DMS79 treated with DMSO at 0.1 percent for 48 hours (cell line): ENCODE results near the gene SLC23A1.

Experiments
- DNase-seq: peaks from one replicate; lab custom pipeline; 2025; lab: John Stamatoyannopoulos, UW

SLC23A1 gene

DNA sequence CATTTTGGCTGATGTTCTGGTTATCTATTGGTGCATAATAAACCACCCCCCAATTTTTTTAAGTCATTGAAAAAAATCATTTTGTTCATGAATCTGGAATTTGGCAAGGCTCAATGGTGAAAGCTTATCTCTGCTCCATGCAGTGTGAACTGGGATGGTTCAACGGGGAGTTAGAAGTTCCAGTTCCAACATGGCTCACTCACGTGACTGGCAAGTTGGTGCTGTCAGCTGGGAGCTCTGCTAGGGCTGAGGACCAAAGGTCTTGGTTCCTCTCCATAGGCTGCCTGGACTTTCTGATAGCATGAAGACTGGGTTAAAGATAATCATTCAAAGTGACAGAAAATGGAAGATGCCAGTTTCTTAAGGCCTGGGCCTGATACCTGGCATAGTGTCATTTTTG lies 23.9 kb upstream of the SLC23A1 start:
- DNase-seq, result no peak

DNA sequence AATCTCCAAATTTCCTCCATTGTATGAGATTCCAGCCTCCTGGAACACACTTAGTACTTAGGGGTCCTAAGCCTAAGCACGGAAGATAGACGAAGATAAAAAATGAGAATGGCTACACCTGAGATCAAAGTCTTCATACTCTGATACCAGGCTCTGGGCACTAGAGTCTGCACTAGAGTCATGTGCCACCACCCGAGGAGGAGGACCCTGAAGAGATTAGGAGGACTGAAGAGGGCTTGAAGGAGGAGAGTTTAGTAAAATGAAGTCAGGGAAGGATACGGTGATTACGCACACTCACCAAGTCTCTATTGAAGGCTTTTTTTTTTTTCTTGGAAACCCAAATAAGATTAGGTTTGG lies 21.4 kb upstream of the SLC23A1 start:
- DNase-seq, result peak; percentile 19

DNA sequence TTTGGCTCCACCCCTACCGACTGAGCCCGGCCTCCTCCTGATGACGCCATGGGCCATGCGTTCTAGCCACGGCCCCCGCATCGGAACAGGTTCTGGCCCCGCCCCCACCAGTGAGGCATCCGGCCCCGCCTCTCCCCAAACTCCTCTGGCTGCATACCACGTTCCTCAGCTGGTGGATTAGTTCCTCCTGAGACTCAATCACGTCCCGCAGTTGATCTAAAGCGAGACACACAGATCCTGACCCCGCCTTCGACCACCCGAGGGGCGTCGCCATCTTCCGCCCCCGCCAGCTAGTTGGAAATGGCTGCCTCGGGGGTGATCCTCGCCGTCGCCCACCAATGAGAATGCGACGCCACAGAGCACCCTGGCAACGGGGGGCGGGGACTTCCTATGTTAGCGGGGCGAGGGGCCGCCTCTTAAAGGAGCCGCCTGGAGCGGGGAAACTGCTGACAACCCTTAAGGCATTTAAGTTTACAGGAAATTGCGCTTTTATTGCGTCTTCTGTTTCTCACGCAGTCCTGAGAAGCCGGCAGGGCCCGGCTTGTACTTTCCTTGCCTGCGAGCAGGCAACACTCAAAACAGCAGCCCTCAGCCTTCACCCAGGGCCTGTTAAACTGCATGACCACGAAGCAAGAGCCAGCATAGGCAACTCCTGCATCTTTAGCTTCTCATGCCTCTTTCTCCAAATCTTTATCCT lies 20.8 kb upstream of the SLC23A1 start, which contains the start of gene SPATA24:
Gene SPATA24, minus strand, starts transcription at position 303 of the 697 bp plus-strand sequence. Its CDS starts 29 bp downstream, at position 274.
- DNase-seq, result peak; percentile 78

DNA sequence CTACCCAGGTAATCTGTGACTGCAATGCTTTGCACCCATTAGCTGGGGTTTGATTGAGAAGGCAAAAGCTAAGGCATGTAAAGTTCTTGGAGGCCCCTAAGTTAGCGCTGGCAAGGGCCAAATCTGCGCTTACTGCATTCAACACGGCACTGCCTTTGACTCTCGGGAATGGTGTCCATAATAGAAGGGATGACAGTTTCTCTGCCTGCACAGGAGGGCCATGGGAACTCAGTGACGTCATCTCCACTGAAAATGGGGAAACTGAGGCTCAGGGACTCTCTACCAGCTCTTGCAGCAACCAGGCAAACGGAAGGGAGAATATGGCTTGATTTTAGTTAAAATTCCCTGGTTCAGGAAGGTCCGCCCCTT lies 20.3 kb upstream of the SLC23A1 start:
- DNase-seq, result no peak

DNA sequence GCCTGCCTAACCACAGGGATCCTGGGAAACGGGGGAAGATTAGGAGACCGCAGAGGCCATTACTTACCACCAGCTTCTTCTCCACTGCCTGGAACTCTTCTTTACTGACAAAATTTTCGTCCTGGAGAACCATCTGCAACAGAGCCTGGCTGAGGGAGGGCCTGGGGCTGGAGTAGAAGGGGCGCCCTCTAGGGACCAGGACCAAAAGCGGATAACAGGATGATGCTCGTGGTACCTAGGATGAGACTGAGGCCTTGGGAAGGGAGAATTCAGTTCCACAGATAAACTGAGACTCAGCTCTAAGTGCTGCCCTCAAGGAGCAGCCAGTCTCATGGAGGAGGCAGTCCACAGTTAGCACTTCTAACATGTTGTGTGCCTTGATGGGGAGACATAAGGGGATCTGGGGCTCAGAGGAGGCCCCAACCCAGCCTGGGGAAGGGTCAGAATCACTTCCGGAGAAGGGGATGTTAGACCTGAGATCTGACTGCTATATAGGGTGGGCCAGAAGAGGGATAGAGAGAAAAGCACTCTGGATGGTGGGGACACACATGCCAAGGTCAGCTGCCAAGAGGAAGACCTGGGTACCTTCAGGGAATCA lies 19.6 kb upstream of the SLC23A1 start:
- DNase-seq, result no peak

DNA sequence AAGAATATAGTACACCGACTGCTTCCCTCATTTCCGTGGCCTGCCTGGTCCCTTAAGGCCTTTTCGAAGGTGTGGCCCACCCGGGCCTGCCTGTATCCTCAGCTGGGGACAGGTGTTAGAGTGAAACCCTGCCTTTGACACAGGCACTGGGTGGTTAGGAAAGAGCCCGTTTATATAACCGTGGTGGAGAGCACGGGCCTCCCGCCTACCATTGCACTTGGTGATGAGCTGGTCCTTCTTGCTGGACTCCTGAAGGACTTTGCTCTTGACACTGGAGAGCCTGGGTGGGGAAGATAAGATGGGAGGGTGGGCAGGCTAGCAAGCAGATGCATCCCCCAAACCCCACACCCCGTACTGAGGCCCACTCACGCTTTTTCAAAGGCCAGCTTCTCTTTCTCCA lies 18.4 kb upstream of the SLC23A1 start:
- no peak for DNase-seq

DNA sequence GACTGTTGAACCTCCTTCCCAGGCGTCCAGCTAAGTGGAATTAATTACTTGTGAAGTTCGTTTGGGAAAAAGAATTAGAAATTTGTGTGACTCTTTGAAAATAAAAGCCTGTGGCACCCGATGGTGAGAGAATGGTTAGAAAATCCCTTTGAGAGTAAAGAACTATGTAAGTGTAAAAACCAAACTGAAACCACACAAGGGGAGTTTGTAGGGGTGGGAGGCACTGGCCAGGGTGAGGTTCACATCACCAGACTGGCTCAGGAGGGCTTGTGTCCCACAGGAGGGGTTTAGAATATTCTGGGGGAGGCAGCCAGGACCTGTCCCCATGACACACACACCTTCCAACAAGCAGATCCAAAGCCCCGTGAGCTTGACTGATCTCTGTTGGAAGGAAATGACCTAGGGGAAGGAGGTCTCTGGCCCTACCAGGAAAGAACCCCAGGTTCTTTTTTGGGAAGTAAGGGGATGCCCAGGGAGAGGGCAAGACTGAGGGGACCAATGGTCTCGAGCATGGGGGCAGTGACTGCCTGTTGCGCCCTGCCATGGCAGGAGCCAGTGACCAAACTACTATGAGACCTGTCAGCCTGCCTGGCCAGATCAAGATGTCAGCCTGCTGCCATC lies 16.5 kb upstream of the SLC23A1 start:
- no peak for DNase-seq

DNA sequence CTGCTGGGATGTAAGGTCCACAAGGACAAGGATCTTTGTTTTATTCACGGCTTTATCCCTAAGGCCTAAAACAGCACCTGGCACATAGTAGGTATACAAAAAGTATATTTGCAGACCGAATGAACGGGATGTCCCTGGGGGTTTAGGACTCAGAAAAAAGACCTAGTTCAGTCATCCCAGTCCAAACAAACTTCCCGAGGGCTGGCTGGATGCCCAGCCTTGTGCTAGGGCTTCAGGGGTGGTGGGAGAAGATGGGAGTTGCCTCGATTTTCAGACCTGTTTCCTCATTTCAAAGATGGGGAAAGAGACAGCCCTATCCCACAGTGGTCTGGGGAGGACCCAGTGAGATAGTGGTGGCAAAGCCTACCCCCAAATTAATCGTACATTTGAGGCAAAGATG lies 14.8 kb upstream of the SLC23A1 start:
- no peak for DNase-seq

DNA sequence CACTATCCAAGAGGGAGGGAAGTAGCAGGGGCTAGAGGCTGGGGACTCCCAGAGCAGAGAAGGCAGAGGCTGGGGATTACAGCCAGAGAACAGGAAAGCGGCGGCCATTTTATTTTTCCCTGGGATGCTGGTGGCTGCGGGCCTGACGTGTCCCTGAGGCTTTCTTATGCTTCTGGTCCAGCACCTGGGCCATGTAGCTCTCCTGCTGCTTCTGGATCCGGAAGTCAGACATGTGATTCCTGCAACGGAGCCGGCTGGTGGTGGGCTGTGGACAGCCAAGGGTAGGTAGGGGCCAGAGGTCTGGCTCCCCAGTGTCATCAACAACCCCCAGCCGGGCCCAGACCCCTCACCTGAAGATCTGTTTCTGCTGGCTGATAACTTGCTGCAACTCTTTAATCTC lies 13.6 kb upstream of the SLC23A1 start:
- no peak for DNase-seq

DNA sequence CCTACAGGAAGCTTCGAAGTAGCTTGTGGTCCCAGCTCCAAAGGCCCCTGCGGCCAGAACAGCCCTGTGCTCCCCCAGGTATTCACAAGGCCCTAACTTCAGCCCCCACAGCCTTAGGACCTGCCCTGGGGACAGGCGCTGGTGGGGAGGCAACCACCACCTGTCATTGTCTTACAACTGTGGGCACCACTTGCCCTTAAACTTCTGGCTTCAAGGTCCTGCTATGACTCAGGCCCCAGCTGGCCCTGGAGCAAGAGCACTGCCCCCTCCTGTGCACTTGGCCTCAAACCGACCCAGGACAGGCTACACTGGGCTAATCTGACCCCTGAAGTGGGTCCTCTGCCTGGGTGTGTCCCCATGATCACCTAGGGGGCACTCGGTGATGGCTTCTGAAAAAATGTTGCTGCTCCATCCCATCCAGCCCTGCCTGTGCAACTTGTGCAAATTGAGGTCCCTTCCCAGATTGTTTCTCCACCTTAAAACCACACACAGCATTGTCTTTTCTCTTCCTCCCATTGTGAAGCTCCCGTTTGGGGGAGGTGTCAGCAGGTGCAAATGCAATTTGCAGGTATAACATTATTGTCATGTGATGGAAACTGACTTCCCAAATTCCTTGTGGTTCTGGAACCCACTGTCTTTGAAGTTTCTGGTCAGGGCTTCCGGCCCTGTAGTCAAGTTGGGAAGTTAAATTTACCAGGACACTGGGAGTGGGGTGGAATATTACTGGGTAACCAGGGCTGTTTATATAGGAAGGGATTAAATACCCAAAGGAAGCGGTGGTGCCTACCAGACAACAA lies 12.9 kb upstream of the SLC23A1 start:
- no peak for DNase-seq

DNA sequence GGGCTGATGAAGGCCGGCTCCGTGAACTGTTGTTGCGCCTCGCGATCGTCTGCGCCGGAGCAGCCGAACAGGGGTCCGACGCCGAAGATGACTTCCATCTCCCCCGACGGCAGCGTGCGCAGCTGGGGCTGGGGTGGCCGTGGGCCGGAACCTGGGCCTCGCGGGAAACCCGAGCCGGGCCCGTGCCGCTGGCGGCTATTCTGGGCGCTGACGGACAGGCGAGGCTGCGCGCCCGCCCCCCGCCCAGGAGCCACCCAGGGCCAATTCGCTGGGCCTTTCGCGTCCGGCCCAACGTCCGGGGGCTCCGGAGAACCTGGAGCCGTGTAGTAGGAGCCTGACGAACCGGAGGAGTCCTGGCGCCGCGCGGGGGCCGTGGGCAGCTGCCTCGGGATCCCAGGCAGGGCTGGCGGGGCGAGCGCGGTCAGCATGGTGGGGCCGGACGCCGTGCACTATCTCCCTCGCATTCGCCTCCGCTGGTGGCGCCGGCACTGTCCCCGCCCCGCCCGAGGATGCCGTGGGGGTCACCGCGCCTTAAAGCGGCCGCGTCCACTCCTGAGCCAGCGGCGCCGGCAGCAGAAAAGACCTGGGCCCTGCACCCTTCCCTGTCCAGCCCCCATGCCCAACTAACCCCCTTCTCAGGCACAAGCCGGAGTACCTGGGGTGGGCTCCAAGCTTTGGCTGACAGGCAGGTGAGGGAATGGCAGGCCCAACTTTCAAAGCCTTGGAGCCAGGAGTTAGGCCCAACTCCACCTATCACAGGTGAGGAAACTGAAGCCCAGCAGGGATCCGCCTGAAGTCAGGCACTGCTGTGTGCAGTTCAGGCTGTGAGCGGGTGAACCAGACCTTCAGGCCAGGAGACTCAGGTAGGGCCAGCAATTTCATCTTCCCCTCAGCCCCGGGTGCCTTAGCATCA lies 11.8 kb upstream of the SLC23A1 start, which contains the start of gene PROB1:
Gene PROB1, minus strand, starts transcription at position 451 of the 913 bp plus-strand sequence. Its CDS starts 23 bp downstream, at position 428.
- DNase-seq, result no peak

DNA sequence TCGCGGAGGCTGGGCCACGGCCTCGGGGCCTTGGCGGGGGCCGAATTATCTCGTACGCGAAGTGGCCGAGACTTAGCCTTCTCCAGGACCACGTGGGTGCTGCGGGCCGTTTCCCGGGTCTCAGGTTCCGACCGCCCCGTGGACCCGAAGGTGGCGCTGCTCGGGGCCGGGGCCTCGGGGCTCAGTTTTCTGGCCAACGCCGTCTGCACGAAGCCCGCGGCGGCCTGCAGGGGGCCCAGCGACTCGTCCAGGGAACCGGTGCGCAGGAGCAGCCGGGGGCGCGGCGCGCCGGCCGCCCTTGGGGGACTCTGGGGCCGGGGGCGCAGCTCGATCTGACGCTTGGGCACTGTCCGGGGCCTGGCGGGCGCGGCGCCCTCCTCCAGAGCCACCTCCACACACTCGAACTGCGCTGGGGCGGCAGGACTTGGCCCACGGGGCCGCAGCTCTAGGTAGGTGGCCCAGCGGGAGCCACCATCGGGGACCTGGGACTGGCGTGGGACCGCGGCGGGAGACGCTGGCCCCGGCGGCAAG lies 11.1 kb upstream of the SLC23A1 start:
- DNase-seq, result no peak

DNA sequence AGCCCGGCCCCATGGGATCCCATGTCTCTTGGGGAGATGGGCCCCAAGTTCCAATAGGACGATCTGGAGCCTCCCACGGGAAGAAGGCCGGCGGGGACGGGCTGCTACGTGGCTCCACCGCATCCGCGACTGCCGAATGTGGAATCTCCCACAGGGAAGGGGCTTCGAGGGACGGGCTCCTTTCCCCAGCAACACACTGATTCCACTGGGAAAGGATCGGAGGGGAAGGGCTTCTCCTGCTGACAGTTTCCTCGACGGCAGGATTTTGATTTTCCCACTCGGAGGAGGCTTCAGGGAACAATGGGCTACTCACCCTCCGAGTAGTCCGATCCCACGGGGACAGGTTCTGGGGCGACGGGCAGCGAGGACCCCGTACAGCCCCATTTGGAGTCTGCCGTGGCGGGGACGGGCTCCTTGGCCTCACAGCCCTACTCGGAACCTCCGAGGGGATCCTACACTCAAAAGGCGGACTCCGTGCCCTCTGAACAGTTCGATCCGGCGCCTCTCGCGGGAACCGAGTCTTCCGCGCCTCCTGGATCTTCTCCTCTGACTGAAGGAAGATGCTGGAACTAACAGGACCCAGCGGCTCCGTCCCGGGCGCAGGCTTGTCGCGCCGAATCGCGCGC lies 10.5 kb upstream of the SLC23A1 start:
- DNase-seq, result peak; percentile 4

DNA sequence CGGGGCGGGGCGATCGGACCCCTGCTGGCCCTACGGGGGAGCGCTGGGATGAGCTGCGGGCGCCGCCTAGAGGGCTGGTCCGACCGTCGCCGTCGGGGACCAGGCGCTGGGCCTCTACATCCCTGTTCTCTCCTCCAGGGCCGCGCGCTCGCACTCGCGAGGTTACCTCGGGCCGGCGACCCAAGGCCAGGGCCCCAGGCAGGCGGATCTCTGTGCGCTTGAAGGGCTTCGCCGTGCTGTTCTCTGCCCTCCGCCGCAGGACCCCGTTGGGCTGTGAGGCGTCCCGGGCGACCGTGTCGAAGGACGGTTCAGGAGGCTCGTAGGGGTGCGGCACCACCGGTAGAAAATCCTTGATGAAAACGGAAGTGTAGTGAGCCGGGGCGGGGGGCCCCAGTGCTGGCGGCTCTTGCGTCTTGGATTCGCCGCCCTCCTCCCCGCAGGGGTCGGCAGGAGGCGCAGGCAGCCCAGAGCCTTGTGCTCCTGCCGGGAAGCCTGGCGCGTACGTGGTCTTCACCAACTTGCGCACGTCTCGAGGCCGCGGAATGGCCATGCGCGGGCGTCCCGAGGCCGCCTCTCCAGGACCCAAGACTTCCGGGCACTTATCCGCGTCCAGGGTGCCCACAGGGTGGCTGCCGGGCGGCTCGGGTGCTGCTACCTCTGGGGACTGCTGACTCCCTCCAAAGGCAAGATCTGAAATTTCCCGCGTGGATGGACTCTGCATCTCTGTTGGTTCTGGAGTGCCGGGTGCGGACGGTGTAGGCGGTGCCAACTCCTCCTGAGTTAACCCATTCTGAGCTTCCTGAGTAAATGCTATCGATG lies 9.8 kb upstream of the SLC23A1 start:
- DNase-seq, result peak; percentile 47

DNA sequence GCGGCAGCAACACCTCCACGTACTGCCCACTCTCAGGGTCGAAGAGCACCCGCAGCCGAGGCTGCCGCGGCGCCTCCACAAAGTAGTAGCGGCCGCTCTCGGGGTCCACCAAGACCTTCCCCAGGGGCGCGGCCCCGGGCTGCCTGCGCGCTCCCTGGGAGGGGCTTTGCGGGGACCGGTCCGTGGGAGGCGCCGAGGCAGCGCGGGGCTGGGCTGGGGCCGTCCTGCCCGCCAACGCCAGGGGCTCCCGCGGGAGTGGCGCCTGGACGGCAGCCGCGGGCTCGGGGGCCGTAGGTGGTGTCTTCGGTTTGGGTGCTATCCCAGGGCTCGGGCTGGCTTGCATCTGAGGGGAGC lies 9.2 kb upstream of the SLC23A1 start:
- no peak for DNase-seq

DNA sequence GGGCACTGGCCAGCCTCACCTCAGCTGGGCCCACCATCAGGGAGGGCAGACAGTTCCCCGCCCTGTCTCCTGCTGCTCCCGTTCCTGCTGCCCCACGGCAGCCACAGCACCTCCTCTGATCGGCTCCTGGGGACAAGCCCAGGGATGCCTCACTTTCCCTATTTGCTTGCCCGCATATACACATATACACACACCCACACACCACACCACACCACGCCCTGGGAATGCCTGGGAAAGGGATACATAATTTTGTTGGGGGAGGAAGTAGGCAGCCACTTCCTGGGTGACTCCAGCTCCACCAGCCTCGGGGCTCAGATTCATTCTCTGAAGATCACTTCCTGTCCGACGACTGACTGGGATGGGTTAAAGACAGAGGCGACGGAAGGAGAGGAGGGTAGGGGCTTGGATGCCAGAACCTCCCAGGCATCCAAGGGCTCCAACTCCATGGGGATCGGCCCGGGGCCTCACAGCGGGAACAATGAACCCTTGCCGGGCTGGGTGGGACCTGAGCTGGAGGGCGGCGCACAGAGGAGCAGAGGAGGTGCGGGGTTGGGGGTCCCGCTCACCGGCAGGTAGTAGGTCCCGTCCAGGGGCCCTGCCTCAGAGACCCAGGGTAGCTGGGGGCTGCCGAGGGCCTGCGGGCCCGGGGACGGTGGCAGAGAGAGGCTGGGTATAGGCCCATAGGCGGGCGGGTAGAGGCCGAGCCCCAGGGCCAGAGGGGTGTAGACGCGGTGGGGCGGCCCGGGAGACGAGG lies 8.7 kb upstream of the SLC23A1 start:
- no peak for DNase-seq

DNA sequence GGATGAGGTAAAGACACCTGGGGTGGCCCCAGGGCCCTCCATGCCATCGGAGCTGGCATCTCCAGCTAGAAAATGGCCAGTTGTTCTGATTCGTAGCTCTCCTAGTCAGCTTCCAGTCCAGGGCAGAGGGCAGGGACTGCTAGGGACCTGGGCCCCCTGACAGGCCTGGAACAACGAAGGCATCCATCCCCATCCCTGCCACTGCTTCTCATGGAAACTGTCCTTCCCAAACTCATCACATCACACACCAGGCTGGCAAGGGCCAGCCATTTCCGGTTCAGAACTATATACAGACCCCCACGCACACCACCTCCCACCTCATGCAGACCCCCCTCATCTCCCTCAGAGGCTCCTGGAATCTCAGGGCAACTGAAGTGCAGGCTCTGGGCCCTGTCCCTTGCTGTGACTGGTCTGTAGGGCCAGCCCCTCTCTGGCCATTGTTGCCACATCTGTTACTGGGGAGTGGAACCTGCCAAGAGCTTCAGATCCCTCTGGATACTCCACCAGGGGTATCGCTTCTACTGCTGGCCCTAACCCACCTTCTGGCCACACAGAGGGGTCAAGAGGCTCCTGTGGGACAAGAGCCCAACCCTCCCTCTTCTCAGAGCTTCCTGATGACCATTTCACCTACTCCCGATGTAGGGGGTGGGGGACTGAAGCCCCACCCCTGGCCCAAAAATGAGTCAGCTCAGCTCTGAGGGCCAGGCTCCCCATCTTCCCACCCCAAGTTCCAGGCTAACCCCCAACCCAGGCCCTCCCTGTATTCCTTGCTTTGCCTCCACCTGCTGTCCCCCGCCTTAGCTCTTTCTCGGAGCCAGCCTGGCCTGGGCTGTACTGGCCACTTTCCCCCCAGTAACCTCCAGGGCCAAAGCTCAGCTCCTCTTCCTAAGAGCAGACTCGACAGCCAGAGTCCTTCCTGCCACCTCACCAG lies 7.8 kb upstream of the SLC23A1 start:
- no peak for DNase-seq
